ENCODE measurements around the gene COL9A3.

DNA sequence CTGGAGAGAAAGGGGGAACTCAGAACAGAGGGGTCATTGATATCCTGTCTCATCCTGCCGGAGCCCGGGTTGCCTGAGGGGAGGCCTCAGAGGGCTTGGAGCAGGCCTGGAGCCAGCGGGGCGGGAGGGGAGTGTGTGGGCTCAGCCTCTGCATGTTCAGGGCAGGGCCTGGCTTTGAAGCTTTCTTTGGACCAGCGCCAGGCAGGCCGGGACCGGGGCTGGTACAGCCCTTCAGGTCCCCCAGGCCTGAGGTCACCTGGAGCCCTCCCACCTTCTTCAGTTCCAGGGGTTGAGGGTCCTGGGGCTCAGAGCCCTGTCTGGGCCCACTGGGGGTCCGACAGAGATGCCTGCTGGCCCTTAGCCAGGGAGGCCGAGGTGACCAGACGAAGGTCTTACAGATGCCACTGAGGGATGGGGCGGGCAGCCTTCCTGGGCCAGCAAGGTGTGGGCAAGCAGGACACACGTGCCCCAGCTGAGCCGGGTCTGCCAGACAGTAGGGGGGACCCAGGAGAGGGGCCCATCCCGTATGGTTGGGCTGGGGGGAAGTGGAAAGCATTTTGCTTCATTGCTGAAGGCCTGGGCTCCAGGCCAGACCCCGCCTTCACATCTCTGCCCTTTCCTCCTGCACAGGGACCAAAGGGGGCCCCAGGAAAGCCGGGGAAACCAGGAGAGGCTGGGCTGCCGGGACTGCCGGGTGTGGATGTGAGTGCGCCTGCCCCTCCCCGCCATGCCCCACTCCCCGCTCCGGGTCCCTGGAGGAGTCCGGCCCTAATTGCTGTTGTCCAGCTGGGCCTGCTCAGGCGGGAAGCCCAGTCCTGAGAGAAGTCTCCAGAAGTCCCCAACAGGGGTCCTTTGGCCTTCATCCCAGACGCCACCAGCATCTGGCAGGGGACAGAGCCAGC is 2.0 kb downstream of the COL9A3 start:
- TF ChIP-seq SMAD3 (CRISPR knock-in tag; IDR thresholded peaks at IDR 0.05; ENCODE audit: borderline replicate concordance) (no peak), CREM (CRISPR knock-in tag; IDR thresholded peaks at IDR 0.05) (no peak), NFATC4 (CRISPR knock-in tag; IDR thresholded peaks at IDR 0.05) (no peak), TCF7 (CRISPR knock-in tag; IDR thresholded peaks at IDR 0.05; ENCODE audit: low read depth) (no peak), ZNF121 (CRISPR knock-in tag; IDR thresholded peaks at IDR 0.05) (no peak), ZNF423 (CRISPR knock-in tag; IDR thresholded peaks at IDR 0.05) (no peak), ZNF263 (CRISPR knock-in tag; IDR thresholded peaks at IDR 0.05; ENCODE audit: low read depth) (no peak), KAT7 (CRISPR knock-in tag; IDR thresholded peaks at IDR 0.05; ENCODE audit: borderline replicate concordance) (no peak)
- TF ChIP-seq, protein P1, sequence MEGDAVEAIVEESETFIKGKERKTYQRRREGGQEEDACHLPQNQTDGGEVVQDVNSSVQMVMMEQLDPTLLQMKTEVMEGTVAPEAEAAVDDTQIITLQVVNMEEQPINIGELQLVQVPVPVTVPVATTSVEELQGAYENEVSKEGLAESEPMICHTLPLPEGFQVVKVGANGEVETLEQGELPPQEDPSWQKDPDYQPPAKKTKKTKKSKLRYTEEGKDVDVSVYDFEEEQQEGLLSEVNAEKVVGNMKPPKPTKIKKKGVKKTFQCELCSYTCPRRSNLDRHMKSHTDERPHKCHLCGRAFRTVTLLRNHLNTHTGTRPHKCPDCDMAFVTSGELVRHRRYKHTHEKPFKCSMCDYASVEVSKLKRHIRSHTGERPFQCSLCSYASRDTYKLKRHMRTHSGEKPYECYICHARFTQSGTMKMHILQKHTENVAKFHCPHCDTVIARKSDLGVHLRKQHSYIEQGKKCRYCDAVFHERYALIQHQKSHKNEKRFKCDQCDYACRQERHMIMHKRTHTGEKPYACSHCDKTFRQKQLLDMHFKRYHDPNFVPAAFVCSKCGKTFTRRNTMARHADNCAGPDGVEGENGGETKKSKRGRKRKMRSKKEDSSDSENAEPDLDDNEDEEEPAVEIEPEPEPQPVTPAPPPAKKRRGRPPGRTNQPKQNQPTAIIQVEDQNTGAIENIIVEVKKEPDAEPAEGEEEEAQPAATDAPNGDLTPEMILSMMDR (IDR thresholded peaks at IDR 0.05), result no peak
- TF ChIP-seq, protein P2, sequence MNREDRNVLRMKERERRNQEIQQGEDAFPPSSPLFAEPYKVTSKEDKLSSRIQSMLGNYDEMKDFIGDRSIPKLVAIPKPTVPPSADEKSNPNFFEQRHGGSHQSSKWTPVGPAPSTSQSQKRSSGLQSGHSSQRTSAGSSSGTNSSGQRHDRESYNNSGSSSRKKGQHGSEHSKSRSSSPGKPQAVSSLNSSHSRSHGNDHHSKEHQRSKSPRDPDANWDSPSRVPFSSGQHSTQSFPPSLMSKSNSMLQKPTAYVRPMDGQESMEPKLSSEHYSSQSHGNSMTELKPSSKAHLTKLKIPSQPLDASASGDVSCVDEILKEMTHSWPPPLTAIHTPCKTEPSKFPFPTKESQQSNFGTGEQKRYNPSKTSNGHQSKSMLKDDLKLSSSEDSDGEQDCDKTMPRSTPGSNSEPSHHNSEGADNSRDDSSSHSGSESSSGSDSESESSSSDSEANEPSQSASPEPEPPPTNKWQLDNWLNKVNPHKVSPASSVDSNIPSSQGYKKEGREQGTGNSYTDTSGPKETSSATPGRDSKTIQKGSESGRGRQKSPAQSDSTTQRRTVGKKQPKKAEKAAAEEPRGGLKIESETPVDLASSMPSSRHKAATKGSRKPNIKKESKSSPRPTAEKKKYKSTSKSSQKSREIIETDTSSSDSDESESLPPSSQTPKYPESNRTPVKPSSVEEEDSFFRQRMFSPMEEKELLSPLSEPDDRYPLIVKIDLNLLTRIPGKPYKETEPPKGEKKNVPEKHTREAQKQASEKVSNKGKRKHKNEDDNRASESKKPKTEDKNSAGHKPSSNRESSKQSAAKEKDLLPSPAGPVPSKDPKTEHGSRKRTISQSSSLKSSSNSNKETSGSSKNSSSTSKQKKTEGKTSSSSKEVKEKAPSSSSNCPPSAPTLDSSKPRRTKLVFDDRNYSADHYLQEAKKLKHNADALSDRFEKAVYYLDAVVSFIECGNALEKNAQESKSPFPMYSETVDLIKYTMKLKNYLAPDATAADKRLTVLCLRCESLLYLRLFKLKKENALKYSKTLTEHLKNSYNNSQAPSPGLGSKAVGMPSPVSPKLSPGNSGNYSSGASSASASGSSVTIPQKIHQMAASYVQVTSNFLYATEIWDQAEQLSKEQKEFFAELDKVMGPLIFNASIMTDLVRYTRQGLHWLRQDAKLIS (CRISPR knock-in tag; IDR thresholded peaks at IDR 0.05; ENCODE audit: borderline replicate concordance), result no peak
- TF ChIP-seq, protein P3, sequence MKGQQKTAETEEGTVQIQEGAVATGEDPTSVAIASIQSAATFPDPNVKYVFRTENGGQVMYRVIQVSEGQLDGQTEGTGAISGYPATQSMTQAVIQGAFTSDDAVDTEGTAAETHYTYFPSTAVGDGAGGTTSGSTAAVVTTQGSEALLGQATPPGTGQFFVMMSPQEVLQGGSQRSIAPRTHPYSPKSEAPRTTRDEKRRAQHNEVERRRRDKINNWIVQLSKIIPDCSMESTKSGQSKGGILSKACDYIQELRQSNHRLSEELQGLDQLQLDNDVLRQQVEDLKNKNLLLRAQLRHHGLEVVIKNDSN (CRISPR knock-in tag; IDR thresholded peaks at IDR 0.05), result no peak
- TF ChIP-seq, protein P4, sequence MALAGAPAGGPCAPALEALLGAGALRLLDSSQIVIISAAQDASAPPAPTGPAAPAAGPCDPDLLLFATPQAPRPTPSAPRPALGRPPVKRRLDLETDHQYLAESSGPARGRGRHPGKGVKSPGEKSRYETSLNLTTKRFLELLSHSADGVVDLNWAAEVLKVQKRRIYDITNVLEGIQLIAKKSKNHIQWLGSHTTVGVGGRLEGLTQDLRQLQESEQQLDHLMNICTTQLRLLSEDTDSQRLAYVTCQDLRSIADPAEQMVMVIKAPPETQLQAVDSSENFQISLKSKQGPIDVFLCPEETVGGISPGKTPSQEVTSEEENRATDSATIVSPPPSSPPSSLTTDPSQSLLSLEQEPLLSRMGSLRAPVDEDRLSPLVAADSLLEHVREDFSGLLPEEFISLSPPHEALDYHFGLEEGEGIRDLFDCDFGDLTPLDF (CRISPR knock-in tag; IDR thresholded peaks at IDR 0.05), result no peak
- TF ChIP-seq, protein P5, sequence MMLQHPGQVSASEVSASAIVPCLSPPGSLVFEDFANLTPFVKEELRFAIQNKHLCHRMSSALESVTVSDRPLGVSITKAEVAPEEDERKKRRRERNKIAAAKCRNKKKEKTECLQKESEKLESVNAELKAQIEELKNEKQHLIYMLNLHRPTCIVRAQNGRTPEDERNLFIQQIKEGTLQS (CRISPR knock-in tag; conservative IDR thresholded peaks at IDR 0.05), result no peak

Data from WTC11 (cell line).